NCI-H1105 (cell line): ENCODE measurements around the gene RIMKLB.
"Not testable (repeated sequence)": the region's sequence is repeated elsewhere in the genome, so short reads cannot be mapped to it uniquely, and the experiment has no call there.

ENCODE experiments used
- DNase-seq: peaks from one replicate; lab custom pipeline; 2025; lab: John Stamatoyannopoulos, UW

Gene RIMKLB

GRCh38 chr12:8818526-8818925 is 120.7 kb downstream of the RIMKLB start:
- no peak for DNase-seq

GRCh38 chr12:8819666-8819980 is 121.8 kb downstream of the RIMKLB start:
- no peak for DNase-seq

- DNase-seq: not testable (repeated sequence)
Observed at GRCh38 chr12:8820676-8821407, 123.1 kb downstream of the RIMKLB start.

- DNase-seq: no peak
Observed at GRCh38 chr12:8821591-8821990, 123.8 kb downstream of the RIMKLB start.

GRCh38 chr12:8822298-8822697 is 124.5 kb downstream of the RIMKLB start, which contains the start of gene A2ML1:
Gene A2ML1 (plus strand): TSS chr12:8822621. CDS start chr12:8822652, 31 bp downstream.
- no peak for DNase-seq

GRCh38 chr12:8823565-8824300 is 125.9 kb downstream of the RIMKLB start:
- no peak for DNase-seq

GRCh38 chr12:8827551-8828256 is 129.9 kb downstream of the RIMKLB start:
- DNase-seq: no peak

- no peak for DNase-seq
Observed at GRCh38 chr12:8828257-8829124, 130.7 kb downstream of the RIMKLB start.

GRCh38 chr12:8829125-8829518 is 131.3 kb downstream of the RIMKLB start:
- DNase-seq: no peak

- DNase-seq: no peak
Observed at GRCh38 chr12:8829621-8830020, 131.8 kb downstream of the RIMKLB start.

- no peak for DNase-seq
Observed at GRCh38 chr12:8831116-8831515, 133.3 kb downstream of the RIMKLB start.

- DNase-seq: no peak
Observed at GRCh38 chr12:8832500-8832899, 134.7 kb downstream of the RIMKLB start.
